Stimulated activated CD8-positive, alpha-beta memory T cell treated with anti-CD3 and anti-CD28 coated beads, Interleukin-15, amount 100 ng/mL, for 1 hour (primary cell): ENCODE measurements around the gene TH.

Source experiments
- DNase-seq: peaks from one replicate; pipeline ENCODE4 v3.0.0-alpha.2; 2020; ENCODE audit warnings: low read depth

The TH gene

GRCh38 chr11:2208691-2209369 lies 37.2 kb upstream of the TH start:
- no peak for DNase-seq

DNA sequence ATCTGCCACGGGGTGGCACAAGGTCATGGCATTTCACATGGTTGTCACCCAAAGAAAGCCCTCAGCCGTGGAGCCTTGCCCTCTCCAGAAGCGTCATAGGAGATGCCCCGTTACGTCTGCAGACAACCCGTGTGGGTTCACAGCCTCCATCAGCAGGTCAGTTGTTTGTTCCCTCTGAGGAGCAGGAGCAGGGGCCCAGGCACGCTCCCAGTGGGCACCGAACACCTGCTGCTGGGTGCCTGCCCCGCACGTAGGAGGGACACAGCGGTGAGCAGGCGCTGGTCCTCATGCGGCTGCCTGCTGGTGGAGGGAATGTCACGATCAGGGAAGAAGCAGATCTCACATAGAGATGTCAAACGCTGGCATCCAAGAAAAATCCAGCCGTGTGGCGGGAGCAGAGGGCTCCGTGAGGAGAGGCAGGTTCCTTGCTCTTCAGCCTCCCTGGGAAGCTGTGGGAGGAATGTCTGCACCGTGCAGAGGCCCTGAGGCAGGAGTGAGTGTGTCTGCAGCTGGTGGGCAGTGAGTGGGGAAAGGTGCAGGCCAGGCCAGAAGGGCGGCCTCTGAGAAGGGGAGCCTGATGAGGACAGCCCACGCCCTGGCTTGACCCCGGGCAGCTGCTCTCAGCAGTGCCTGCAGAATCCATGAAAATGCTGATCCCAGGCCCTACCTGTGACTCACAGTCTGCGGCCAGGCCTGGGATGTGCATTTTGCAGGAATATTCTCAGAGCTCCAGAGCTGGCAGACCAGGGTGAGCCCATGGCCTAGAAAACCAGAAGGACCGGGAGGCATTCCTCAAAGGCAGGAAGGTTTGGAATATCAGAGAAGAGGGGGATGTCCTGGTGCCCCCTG lies 36.4 kb upstream of the TH start:
- DNase-seq: no peak

GRCh38 chr11:2207212-2207611 lies 35.6 kb upstream of the TH start:
- no peak for DNase-seq

GRCh38 chr11:2205981-2206690 lies 34.5 kb upstream of the TH start:
- no peak for DNase-seq

GRCh38 chr11:2205214-2205720 lies 33.7 kb upstream of the TH start:
- no peak for DNase-seq

DNA sequence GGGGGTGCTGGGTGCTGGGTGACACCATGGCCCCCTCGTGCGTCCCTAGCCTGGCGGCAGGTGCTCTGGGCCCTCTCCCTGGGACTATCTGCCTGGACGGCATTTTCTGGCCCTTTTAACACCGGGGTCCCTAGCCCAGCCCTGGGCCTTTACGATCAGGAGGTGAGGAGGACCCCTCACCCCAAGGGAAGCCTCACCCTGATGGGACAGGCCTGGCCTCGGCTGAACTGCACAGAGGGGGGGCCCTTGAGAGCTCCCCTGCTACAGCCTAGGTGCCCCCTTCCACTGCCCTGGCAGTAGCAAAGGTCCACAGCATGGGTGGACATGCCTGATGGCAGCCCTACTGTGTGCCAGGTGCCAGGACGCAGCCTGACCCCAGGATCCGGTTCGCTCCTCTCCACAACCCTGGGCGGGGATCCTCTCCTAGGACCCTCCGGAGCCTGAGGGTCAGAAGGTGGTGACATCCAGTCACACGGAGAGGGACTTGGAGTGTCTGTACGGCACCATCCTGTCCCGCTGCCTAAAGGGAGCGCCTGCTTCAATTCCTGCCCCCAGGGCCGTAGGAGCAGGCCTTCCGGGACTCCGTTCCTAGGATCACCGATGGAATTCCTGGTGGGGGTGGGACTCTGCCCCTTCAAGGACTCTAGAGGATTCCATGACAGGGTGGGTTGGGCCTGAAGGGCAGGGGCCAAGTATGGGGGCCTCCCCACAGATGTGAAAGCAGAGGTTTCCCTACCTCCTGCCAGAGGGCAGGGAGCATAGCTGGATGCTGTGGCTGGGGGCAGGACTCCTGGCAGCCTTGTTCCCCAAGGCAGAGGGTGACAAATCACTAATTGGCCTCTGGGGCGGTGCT lies 33.0 kb upstream of the TH start:
- no peak for DNase-seq

DNA sequence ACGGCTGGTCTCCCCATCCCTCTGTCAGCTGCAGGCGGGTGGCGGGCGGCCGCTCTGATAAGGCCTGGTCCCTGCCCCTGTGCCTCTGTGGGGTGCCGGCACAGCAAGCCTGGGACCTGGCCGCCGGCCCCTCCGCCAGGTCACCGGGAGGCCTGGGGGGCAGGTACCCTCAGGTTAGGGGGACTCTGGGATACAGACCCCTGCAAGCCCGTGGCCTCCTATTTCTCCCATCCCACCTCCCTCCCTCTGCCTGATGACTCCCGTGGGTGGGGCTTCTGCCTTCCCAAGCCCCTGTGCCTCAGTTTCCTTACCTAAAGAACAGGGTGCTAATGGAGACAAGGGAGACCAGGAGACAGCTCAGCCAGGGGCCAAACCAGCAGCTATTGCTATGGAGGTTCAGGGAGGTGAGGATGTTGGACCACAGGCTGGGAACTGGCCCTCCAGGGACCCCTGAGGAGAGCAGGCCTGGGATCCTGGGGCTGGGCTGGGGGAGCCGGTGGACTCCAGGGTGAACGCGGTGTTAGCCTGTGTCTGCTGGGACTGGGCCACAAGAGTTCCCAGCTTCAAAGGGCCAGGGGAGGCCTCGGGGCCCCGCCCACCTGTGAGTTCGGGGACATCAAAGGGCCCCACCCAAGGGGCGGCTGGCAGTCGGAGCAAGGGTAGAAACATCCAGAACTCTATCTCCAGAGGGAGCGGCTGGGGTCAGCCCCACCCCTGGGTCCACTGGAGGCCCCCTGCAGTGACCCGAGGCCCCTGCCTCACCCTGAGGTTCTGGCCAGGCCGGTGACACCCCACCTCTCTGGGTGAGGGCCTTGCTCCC lies 32.0 kb upstream of the TH start:
- no peak for DNase-seq

- no peak for DNase-seq
Measured at GRCh38 chr11:2202900-2203439, 31.4 kb upstream of the TH start.

- no peak for DNase-seq
Measured at GRCh38 chr11:2202071-2202899, 30.7 kb upstream of the TH start.

DNA sequence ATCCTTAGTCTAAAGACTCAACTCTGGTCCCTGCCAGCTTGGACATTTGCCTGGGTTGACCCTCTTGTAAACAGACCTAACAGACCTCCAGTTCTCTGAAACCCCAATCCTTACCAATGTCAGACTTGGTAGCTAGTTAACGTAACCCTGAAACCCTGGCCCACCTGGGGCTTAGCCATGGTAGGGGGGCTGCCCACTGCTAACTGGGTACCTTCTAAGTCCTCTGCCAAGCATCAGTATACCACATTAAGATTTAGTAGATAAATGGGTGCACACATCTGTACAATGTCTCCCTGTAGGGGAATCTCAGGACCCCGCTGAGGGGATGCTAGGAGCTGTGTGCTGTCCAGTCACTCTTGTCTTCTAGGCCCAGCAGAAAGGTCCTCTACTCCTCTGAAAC lies 29.9 kb upstream of the TH start:
- no peak for DNase-seq

DNA sequence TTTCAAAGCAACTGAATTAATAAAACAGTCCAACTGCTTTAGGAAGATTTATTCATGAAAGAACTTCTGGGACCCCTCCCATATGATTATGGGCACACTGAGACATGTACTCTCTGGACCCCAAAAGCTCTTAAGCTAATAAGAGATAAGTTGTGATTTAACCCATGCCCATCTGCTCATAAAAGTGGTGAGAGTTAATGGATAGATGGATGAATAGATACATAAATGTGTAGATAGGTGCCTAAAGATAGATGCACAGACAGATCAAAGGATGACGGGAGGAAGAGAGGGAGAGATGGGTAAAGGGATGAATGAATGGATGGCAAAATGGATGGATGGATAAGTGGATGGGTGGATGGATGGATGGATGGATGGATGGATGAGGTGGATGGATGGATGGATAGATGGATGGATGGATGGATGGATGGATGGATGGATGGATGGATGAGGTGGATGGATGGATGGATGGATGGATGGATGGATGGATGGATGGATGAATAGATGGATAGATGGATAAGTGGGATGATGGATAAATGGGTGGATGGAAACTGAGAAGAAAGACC lies 29.4 kb upstream of the TH start:
- DNase-seq: no peak

DNA sequence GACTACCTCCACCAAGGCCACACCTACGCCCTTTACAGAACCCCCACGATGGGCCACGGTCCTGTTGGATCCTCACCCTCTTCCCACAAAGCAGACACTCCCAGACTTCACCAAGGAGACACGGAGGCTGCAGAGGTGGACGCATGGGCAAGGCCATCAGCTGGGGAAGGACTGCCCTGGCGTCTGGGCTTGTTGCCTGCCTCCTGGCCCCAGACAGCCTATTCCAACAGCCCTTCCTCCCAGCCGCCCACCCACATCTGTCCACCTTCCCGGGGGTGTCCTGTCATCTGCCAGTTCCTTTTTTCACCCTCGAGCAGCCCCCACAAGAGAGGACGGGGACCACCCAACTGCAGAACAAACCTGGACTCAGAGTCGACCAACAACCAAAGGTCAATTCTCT lies 28.9 kb upstream of the TH start:
- DNase-seq: no peak

- DNase-seq: no peak
Measured at GRCh38 chr11:2199466-2200341, 28.1 kb upstream of the TH start.

DNA sequence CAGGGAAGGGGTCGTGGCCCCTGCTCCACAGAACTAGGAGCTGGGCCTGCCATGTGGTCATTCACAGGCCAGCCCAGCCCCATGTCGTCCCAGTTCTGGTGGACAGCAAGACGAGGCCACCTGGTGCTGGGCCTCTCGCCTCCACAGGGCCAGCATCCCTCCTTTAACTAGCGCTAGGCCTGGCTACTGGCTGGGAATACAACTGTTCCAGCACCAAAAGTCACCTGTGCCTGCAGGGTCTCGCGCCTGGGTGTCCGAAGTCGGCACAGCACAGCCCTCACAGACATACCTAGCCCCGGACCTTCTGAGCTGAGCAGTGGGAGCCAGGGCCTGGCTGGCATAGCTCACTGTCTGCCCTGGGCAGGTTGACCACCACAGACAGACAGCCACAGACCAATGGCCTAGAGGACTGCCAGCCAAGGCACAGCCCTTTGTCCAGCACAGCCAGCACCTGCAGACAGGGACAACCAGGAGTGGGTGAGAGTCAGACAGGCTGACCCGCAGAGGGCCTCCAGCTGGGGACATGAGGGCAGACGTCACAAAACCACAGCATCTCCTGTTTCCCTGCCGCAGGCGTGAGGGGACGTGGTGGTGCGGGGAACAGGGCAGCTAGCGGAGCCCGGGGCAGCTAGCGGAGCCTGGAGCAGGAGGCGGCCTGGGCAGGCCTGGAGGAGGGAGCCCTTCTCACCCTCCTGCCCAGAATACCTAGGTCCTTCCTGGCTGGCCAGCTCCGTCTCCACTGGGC lies 27.2 kb upstream of the TH start:
- DNase-seq: no peak

DNA sequence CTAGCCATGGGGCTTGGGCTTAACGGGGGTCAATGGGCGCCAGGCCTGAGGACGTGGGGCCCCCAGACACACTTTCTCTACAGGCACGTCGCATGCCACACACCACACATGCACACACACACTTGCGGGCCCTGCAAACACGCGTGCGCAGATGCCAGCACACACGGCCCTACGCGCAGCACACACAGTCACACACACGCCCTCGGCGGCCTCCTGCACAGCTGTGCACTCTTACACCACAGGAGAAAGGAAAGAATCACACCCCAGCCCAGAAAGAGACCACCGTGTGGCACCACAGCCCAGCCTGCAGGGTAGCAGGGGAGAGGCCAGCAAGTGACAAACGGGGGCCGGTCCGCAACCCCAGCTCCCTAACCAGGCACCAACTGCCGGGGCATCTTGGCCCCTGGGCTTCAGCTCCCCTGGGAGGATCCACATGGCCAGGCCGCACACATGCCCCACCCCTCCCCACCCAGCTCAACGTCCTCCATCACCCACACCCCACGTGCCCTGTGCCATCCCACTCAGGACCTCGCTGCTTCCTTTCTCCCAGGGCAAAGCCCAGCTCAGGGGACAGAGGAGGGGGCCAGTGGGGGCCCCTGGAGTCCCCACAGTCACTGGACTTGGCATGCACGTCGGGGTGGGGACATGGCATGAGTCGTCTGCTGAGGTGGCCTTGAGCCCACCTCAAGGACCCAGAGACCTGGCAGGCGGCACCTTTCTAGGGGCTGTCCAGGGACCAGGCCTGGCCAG lies 26.3 kb upstream of the TH start:
- DNase-seq: no peak

- DNase-seq: peak; percentile 42
Measured at GRCh38 chr11:2196970-2197770, 25.6 kb upstream of the TH start.
